AG04449 (cell line): ENCODE results near the gene CBX8.
"Not testable (repeated sequence)": the region's sequence is repeated elsewhere in the genome, so short reads cannot be mapped to it uniquely, and the experiment has no call there.

Experiments
- CTCF ChIA-PET: fragments of 350-600 bp; formaldehyde crosslinking; extraction: SDS; loops from one replicate; lab custom pipeline; 2021; ENCODE audit warnings: antibody characterized with exemption; lab: Yijun Ruan, JAX
- POLR2A ChIA-PET: fragments of 400-600, 350-600 bp; formaldehyde crosslinking; extraction: SDS; loops from one replicate; lab custom pipeline; 2020; ENCODE audit warnings: antibody characterized with exemption, inconsistent platforms; lab: Yijun Ruan, JAX
- DNase-seq: peaks from one replicate; pipeline ENCODE4 v3.0.0-alpha.2; 2010; ENCODE audit warnings: low read depth, low spot score
- H3K4me3 ChIP-seq: 2 replicates; pipeline ENCODE4 v1.5.1; 2011; ENCODE audit warnings: low read depth, mild to moderate bottlenecking, control low read depth, low read length
- CTCF ChIP-seq: IDR thresholded peaks from one replicate; pipeline ENCODE4 v1.5.1; 2011; ENCODE audit warnings: mild to moderate bottlenecking, moderate library complexity, low read length, control low read depth, inconsistent platforms; ENCODE audit not compliant: insufficient read depth; ENCODE audit errors: missing control alignments

Gene CBX8

DNA sequence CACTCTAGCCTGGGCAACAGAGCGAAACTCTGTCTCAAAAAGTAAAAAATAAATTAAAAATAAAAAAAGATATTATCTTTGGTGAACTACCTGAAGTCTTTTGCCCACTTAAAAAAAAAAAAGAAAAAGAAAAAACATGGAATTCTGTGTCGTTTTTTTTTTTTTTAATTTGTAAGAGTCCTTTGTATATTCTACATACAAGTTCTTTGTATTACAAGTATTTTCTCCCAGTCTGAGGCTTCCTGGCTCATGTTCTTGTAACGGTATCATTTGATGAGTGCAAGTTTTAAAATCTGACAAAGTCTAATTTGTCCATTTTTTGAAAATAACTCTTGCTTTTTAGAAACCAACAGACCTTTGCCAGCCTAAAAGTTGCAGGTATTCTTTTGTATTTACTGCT lies 31.2 kb downstream of the CBX8 start:
- H3K4me3 ChIP-seq, result no peak overlapping the region
- no peak for DNase-seq
- no peak for TF ChIP-seq CTCF
- ChIA-PET CTCF (no interaction called here), POLR2A (no interaction called here)

- no peak for TF ChIP-seq CTCF
- POLR2A ChIA-PET, result no interaction called here
- CTCF ChIA-PET, result interaction anchor here (1.9 kb wide), 1 partner anchor 10 kb away, joined by 4 read pairs; no protein-coding TSS in a partner anchor
- DNase-seq, result no peak
- H3K4me3 ChIP-seq, result no peak overlapping the region
Measured at GRCh38 chr17:79761894-79762589, 34.8 kb downstream of the CBX8 start.

GRCh38 chr17:79760197-79760906 lies 36.5 kb downstream of the CBX8 start:
- TF ChIP-seq CTCF, result no peak
- DNase-seq, result no peak
- ChIA-PET POLR2A (no interaction called here), CTCF (interaction anchor here (0.9 to 1.0 kb wide), 2 partner anchors 14 to 19 kb away, joined by 3 to 4 read pairs; no protein-coding TSS in a partner anchor)
- H3K4me3 ChIP-seq, result no peak overlapping the region

GRCh38 chr17:79758271-79758670 lies 38.6 kb downstream of the CBX8 start:
- TF ChIP-seq CTCF, result no peak
- CTCF ChIA-PET, result interaction anchor here (1.2 to 2.1 kb wide), 2 partner anchors 12 to 75 kb away, joined by 3 to 9 read pairs; no protein-coding TSS in a partner anchor
- POLR2A ChIA-PET, result no interaction called here

GRCh38 chr17:79757140-79757745 lies 39.6 kb downstream of the CBX8 start:
- H3K4me3 ChIP-seq, result no peak overlapping the region
- ChIA-PET POLR2A (no interaction called here), CTCF (interaction anchor here (1.1 to 2.1 kb wide), 4 partner anchors 11 to 85 kb away, joined by 3 to 9 read pairs (median 5); no protein-coding TSS in a partner anchor)
- no peak for TF ChIP-seq CTCF
- no peak for DNase-seq

More at GRCh38 chr17:79758271-79758670, 38.6 kb downstream of the CBX8 start:
- DNase-seq, result no peak
- no peak overlapping the region for H3K4me3 ChIP-seq

DNA sequence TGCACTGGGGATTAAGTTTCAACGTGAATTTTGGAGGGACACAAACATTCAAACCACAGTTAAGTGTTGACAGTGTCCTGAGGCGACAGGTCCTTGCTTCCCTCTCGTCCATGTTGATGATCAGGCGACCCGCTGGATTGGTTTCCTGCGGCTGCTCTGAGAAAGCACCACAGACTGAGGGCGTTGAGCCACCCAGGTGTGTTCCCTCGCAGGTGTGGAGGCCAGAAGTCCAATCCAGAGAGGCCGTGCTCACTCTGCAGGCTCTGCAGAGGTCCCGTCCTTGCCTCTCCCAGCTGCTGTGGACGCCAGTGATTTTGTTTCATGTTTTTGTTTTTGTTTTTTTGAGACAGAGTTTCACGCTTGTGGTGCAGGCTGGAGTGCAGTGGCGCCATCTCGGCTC lies 41.3 kb downstream of the CBX8 start:
- no peak for TF ChIP-seq CTCF
- DNase-seq, result no peak
- POLR2A ChIA-PET, result no interaction called here
- CTCF ChIA-PET, result interaction anchor here (0.8 kb wide), 1 partner anchor 10 kb away, joined by 3 read pairs; no protein-coding TSS in a partner anchor
- no peak overlapping the region for H3K4me3 ChIP-seq

GRCh38 chr17:79754903-79755302 lies 42.0 kb downstream of the CBX8 start:
- CTCF ChIA-PET, result interaction anchor here (0.8 to 2.2 kb wide), 3 partner anchors 9 to 13 kb away, joined by 3 to 9 read pairs (median 3); no protein-coding TSS in a partner anchor
- DNase-seq, H3K4me3 ChIP-seq, POLR2A ChIA-PET: not testable (repeated sequence)
